Muscle of leg (tissue), 9 donors: ENCODE results near the gene ARIH2. TPM values are rescaled to one million over a fixed set of nuclear protein-coding genes. Genes with fewer than 3 reads are reported as not detected.

Experiments used
- polyA plus RNA-seq, 8 donors: library from polyadenylated mRNA; unstranded; fragments of 120-200 nt; gene quantifications; one replicate each; pipeline versions ENCODE4 v1.2.1 to v1.2.3, GENCODE V29; 2013; ENCODE audit warnings: inconsistent platforms in 1 of 8, low replicate concordance in 1 of 8; ENCODE audit not compliant: insufficient read length in 8 of 8, insufficient read depth in 1 of 8
- total RNA-seq: library from RNA; stranded (reverse); fragments of 120-200 nt; gene quantifications from one replicate; pipeline ENCODE4 v1.2.4, GENCODE V29; 2013

ARIH2 gene
- total and polyA plus RNA-seq, 9 donors: 45.6 to 61.5 (median 51.8) TPM

Other genes starting within 250 kb of the ARIH2 start
- gene NCKIPSD, start 232.9 kb upstream of the ARIH2 start, total RNA-seq: 5.9 TPM
- gene NCKIPSD, start 232.9 kb upstream of the ARIH2 start, polyA plus RNA-seq: 10 to 100 TPM in 2 of 8 donors, 1 to 10 TPM in 6; 6.0 to 10.9 (median 8.9) TPM
- gene IP6K2, start 201.6 kb upstream of the ARIH2 start, total RNA-seq: 62.8 TPM
- 10 to 100 TPM; 70.7 to 93.8 (median 79.0) TPM for gene IP6K2, start 201.6 kb upstream of the ARIH2 start, polyA plus RNA-seq
- gene PRKAR2A, start 71.0 kb upstream of the ARIH2 start, total RNA-seq: 24.3 TPM
- gene PRKAR2A, start 71.0 kb upstream of the ARIH2 start, polyA plus RNA-seq: 10 to 100 TPM; 23.3 to 41.1 (median 36.4) TPM
- gene SLC25A20, start 20.0 kb upstream of the ARIH2 start, total RNA-seq: 18.2 TPM
- 10 to 100 TPM; 14.0 to 18.6 (median 17.4) TPM for gene SLC25A20, start 20.0 kb upstream of the ARIH2 start, polyA plus RNA-seq
- gene P4HTM, start 71.4 kb downstream of the ARIH2 start, total RNA-seq: 17.2 TPM
- gene P4HTM, start 71.4 kb downstream of the ARIH2 start, polyA plus RNA-seq: 10 to 100 TPM; 11.0 to 16.7 (median 14.3) TPM
- 79.4 TPM for gene WDR6, start 88.5 kb downstream of the ARIH2 start, total RNA-seq
- gene WDR6, start 88.5 kb downstream of the ARIH2 start, polyA plus RNA-seq: 100 to 1,000 TPM in 7 of 8 donors, 10 to 100 TPM in 1; 99.3 to 139 (median 114) TPM
- 21.4 TPM for gene DALRD3, start 99.7 kb downstream of the ARIH2 start, total RNA-seq
- 10 to 100 TPM; 26.5 to 39.7 (median 29.1) TPM for gene DALRD3, start 99.7 kb downstream of the ARIH2 start, polyA plus RNA-seq
- 46.8 TPM for gene NDUFAF3, start 103.3 kb downstream of the ARIH2 start, total RNA-seq
- gene NDUFAF3, start 103.3 kb downstream of the ARIH2 start, polyA plus RNA-seq: 10 to 100 TPM; 48.3 to 64.1 (median 52.7) TPM
- gene IMPDH2, start 110.6 kb downstream of the ARIH2 start, total RNA-seq: 290 TPM
- gene IMPDH2, start 110.6 kb downstream of the ARIH2 start, polyA plus RNA-seq: 100 to 1,000 TPM; 211 to 266 (median 248) TPM
- 67.4 TPM for gene QRICH1, start 175.2 kb downstream of the ARIH2 start, total RNA-seq
- gene QRICH1, start 175.2 kb downstream of the ARIH2 start, polyA plus RNA-seq: 10 to 100 TPM; 48.4 to 61.8 (median 54.6) TPM
- gene QARS1, start 185.9 kb downstream of the ARIH2 start, total RNA-seq: 232 TPM
- gene QARS1, start 185.9 kb downstream of the ARIH2 start, polyA plus RNA-seq: 100 to 1,000 TPM; 241 to 290 (median 272) TPM
- gene USP19, start 202.0 kb downstream of the ARIH2 start, total RNA-seq: 26.8 TPM
- 10 to 100 TPM; 31.1 to 40.3 (median 34.6) TPM for gene USP19, start 202.0 kb downstream of the ARIH2 start, polyA plus RNA-seq
- gene LAMB2, start 214.2 kb downstream of the ARIH2 start, total RNA-seq: 445 TPM
- gene LAMB2, start 214.2 kb downstream of the ARIH2 start, polyA plus RNA-seq: 100 to 1,000 TPM; 350 to 408 (median 380) TPM
- gene CCDC71, start 247.5 kb downstream of the ARIH2 start, total RNA-seq: 13.7 TPM
- 10 to 100 TPM; 15.7 to 19.3 (median 16.4) TPM for gene CCDC71, start 247.5 kb downstream of the ARIH2 start, polyA plus RNA-seq